Glutamatergic neuron (in vitro differentiated cells): ENCODE measurements around the gene TMOD1. TPM values are rescaled to one million over a fixed set of nuclear protein-coding genes. Genes with fewer than 3 reads are reported as not detected.
"Not testable (repeated sequence)": the region's sequence is repeated elsewhere in the genome, so short reads cannot be mapped to it uniquely, and the experiment has no call there.

Experiments
- DNase-seq: peaks from one replicate; pipeline ENCODE4 v3.0.0; 2022
- H3K27ac Mint-ChIP-seq: one replicate; pipeline ENCODE4 v1.8.0; 2020; ENCODE audit warnings: mild to moderate bottlenecking, mixed read lengths, inconsistent platforms; ENCODE audit not compliant: unreplicated experiment
- H3K27me3 Mint-ChIP-seq: one replicate; pipeline ENCODE4 v1.8.0; 2020; ENCODE audit warnings: mild to moderate bottlenecking, moderate library complexity, mixed read lengths, inconsistent platforms; ENCODE audit not compliant: unreplicated experiment
- H3K36me3 Mint-ChIP-seq: one replicate; pipeline ENCODE4 v1.8.0; 2020; ENCODE audit warnings: mild to moderate bottlenecking, mixed read lengths, inconsistent platforms; ENCODE audit not compliant: unreplicated experiment
- H3K4me1 Mint-ChIP-seq: one replicate; pipeline ENCODE4 v1.8.0; 2020; ENCODE audit warnings: mild to moderate bottlenecking, low read depth, mixed read lengths, inconsistent platforms; ENCODE audit not compliant: unreplicated experiment
- H3K4me3 Mint-ChIP-seq: one replicate; pipeline ENCODE4 v1.8.0; 2020; ENCODE audit warnings: mild to moderate bottlenecking, mixed read lengths, inconsistent platforms; ENCODE audit not compliant: unreplicated experiment
- H3K9me3 Mint-ChIP-seq: one replicate; pipeline ENCODE4 v1.8.0; 2020; ENCODE audit warnings: mild to moderate bottlenecking, moderate library complexity, mixed read lengths, inconsistent platforms; ENCODE audit not compliant: unreplicated experiment
- CTCF ChIP-seq: fragments of 200-600 bp; sonication (generic); IDR thresholded peaks from one replicate; pipeline ENCODE4 v1.5.0; 2021; ENCODE audit not compliant: partially characterized antibody, unreplicated experiment
- total RNA-seq: library from RNA; stranded (reverse); fragmentation: NEBNext Ultra II Directional; extraction: Animal tissue kit (Norgen Biotek cat#: 25700); gene quantifications from one replicate; pipeline ENCODE4 v1.2.1, GENCODE V29; 2021; ENCODE audit not compliant: unreplicated experiment

TMOD1 gene
- total RNA-seq, 1 donor from 2014 or later = 0.64 TPM

GRCh38 chr9:97487107-97487506, 14.4 kb upstream of the TMOD1 start:
- peak; percentile 45 for TF ChIP-seq CTCF
- Mint-ChIP-seq H3K27me3 (no peaks in the 10 kb centered on the region), H3K4me1 (no peaks in the 10 kb centered on the region), H3K36me3 (no peaks in the 10 kb centered on the region), H3K9me3 (no peaks in the 10 kb centered on the region), H3K4me3 (no peak overlapping the region), H3K27ac (no peak overlapping the region)
- DNase-seq = no peak

- Mint-ChIP-seq H3K27ac (no peak overlapping the region), H3K4me1 (no peaks in the 10 kb centered on the region), H3K4me3 (no peak overlapping the region), H3K9me3 (no peaks in the 10 kb centered on the region), H3K27me3 (no peaks in the 10 kb centered on the region), H3K36me3 (no peaks in the 10 kb centered on the region)
- no peak for TF ChIP-seq CTCF
- DNase-seq = no peak
Measured at GRCh38 chr9:97487861-97488260, 13.6 kb upstream of the TMOD1 start.

GRCh38 chr9:97491216-97491999, 10.1 kb upstream of the TMOD1 start:
- Mint-ChIP-seq H3K4me3 (no peak overlapping the region), H3K36me3 (peaks cover 4% of the 10 kb centered on the region), H3K27me3 (no peaks in the 10 kb centered on the region), H3K27ac (no peak overlapping the region), H3K9me3 (no peaks in the 10 kb centered on the region), H3K4me1 (no peaks in the 10 kb centered on the region)
- no peak for TF ChIP-seq CTCF
- DNase-seq = no peak

GRCh38 chr9:97497558-97498375, 3.7 kb upstream of the TMOD1 start:
- H3K36me3 Mint-ChIP-seq = peaks cover 11% of the 10 kb centered on the region
- H3K27ac Mint-ChIP-seq, DNase-seq, H3K27me3 Mint-ChIP-seq, H3K4me1 Mint-ChIP-seq, H3K9me3 Mint-ChIP-seq, H3K4me3 Mint-ChIP-seq: not testable (repeated sequence)

- not testable (repeated sequence) for H3K9me3 Mint-ChIP-seq
Measured at GRCh38 chr9:97498846-97499245, 2.6 kb upstream of the TMOD1 start.

GRCh38 chr9:97500263-97500662, 1.2 kb upstream of the TMOD1 start:
- no peak for DNase-seq
- peaks cover 3% of the 10 kb centered on the region for H3K9me3 Mint-ChIP-seq
- peaks cover 18% of the 10 kb centered on the region for H3K27me3 Mint-ChIP-seq
- H3K36me3 Mint-ChIP-seq = peaks cover 12% of the 10 kb centered on the region
- H3K4me1 Mint-ChIP-seq = peaks cover 6% of the 10 kb centered on the region
- H3K27ac Mint-ChIP-seq = no peak overlapping the region
- TF ChIP-seq CTCF = no peak
- H3K4me3 Mint-ChIP-seq = peak overlapping the region; percentile 7

More at GRCh38 chr9:97498846-97499245, 2.6 kb upstream of the TMOD1 start:
- not testable (repeated sequence) for DNase-seq, H3K4me3 Mint-ChIP-seq, H3K4me1 Mint-ChIP-seq, H3K27ac Mint-ChIP-seq
- Mint-ChIP-seq H3K36me3 (peaks cover 12% of the 10 kb centered on the region), H3K27me3 (peaks cover 17% of the 10 kb centered on the region)
